H9 (cell line): ENCODE results near the gene OCSTAMP. TPM values are rescaled to one million over a fixed set of nuclear protein-coding genes. Genes with fewer than 3 reads are reported as not detected.

Source experiments
- DNase-seq: peaks from one replicate; pipeline ENCODE4 v3.0.0-alpha.2; 2017
- H2AFZ ChIP-seq: one replicate; pipeline ENCODE4 v1.6.1; 2013; ENCODE audit warnings: mild to moderate bottlenecking, low read length, control low read depth, moderate library complexity
- H2AK5ac ChIP-seq: 2 replicates; pipeline ENCODE4 v1.6.1; 2013; ENCODE audit warnings: low read length, control low read depth, mixed read lengths; ENCODE audit not compliant: insufficient read length
- H2BK120ac ChIP-seq: one replicate; pipeline ENCODE4 v1.6.1; 2013; ENCODE audit warnings: low read depth, mild to moderate bottlenecking, low read length, control low read depth, inconsistent platforms; ENCODE audit not compliant: poor library complexity, severe bottlenecking
- H2BK12ac ChIP-seq: 2 replicates; pipeline ENCODE4 v1.6.1; 2013; ENCODE audit warnings: low read length, control low read depth, mixed read lengths, low read depth; ENCODE audit not compliant: insufficient read length
- H2BK15ac ChIP-seq: 2 replicates; pipeline ENCODE4 v1.6.1; 2013; ENCODE audit warnings: low read depth, low read length, control low read depth
- H2BK20ac ChIP-seq: one replicate; pipeline ENCODE4 v1.6.1; 2013; ENCODE audit warnings: low read depth, mild to moderate bottlenecking, low read length, control low read depth, inconsistent platforms; ENCODE audit not compliant: poor library complexity, severe bottlenecking
- H2BK5ac ChIP-seq: 2 replicates; pipeline ENCODE4 v1.6.1; 2013; ENCODE audit warnings: low read length, control low read depth, mixed read lengths; ENCODE audit not compliant: insufficient read length
- H3K14ac ChIP-seq: 2 replicates; pipeline ENCODE4 v1.6.1; 2013; ENCODE audit warnings: low read length, control low read depth; ENCODE audit not compliant: insufficient read depth
- H3K18ac ChIP-seq: 2 replicates; pipeline ENCODE4 v1.6.1; 2013; ENCODE audit warnings: low read depth, mild to moderate bottlenecking, mixed read lengths, low read length, control low read depth; ENCODE audit not compliant: insufficient read length
- H3K23ac ChIP-seq: 2 replicates; pipeline ENCODE4 v1.6.1; 2013; ENCODE audit warnings: low read length, control low read depth, mixed read lengths, low read depth; ENCODE audit not compliant: insufficient read length
- H3K23me2 ChIP-seq: 2 replicates; pipeline ENCODE4 v1.6.1; 2013; ENCODE audit warnings: low read depth, mild to moderate bottlenecking, mixed read lengths, low read length, control low read depth; ENCODE audit not compliant: insufficient read length, poor library complexity, severe bottlenecking
- H3K27ac ChIP-seq: 2 replicates; pipeline ENCODE4 v1.5.1; 2013; ENCODE audit warnings: low read length, control low read depth, mixed read lengths, low read depth; ENCODE audit not compliant: insufficient read length
- H3K27me3 ChIP-seq: 2 replicates; pipeline ENCODE4 v1.6.1; 2013; ENCODE audit warnings: low read length, control low read depth, inconsistent platforms; ENCODE audit not compliant: insufficient read depth
- H3K4ac ChIP-seq: 2 replicates; pipeline ENCODE4 v1.6.1; 2013; ENCODE audit warnings: low read depth, mild to moderate bottlenecking, control low read depth, inconsistent platforms, low read length, moderate library complexity
- H3K4me1 ChIP-seq: 2 replicates; pipeline ENCODE4 v1.6.1; 2013; ENCODE audit warnings: low read length, control low read depth, inconsistent platforms; ENCODE audit not compliant: insufficient read depth
- H3K4me2 ChIP-seq: 2 replicates; pipeline ENCODE4 v1.6.1; 2013; ENCODE audit warnings: low read length, control low read depth, mixed read lengths; ENCODE audit not compliant: insufficient read length, insufficient read depth
- H3K56ac ChIP-seq: 2 replicates; pipeline ENCODE4 v1.6.1; 2013; ENCODE audit warnings: low read depth, mild to moderate bottlenecking, mixed read lengths, low read length, control low read depth; ENCODE audit not compliant: insufficient read length
- H3K79me1 ChIP-seq: 2 replicates; pipeline ENCODE4 v1.6.1; 2013; ENCODE audit warnings: low read depth, mild to moderate bottlenecking, moderate library complexity, low read length, control low read depth, inconsistent platforms; ENCODE audit not compliant: insufficient read depth, poor library complexity, severe bottlenecking
- H3K79me2 ChIP-seq: 2 replicates; pipeline ENCODE4 v1.6.1; 2013; ENCODE audit warnings: low read length, control low read depth, inconsistent platforms; ENCODE audit not compliant: insufficient read depth
- H3K9ac ChIP-seq: 2 replicates; pipeline ENCODE4 v1.6.1; 2013; ENCODE audit warnings: low read length, control low read depth, mixed read lengths; ENCODE audit not compliant: insufficient read length; ENCODE audit errors: extremely low read depth
- H3K9me3 ChIP-seq: one replicate; pipeline ENCODE4 v1.6.1; 2013; ENCODE audit warnings: low read depth, low read length, inconsistent platforms; ENCODE audit not compliant: control insufficient read depth
- H3T11ph ChIP-seq: one replicate; pipeline ENCODE4 v1.6.1; 2013; ENCODE audit warnings: mild to moderate bottlenecking, low read length, control low read depth, inconsistent platforms
- H4K20me1 ChIP-seq: one replicate; pipeline ENCODE4 v1.6.1; 2013; ENCODE audit not compliant: control insufficient read depth, insufficient read length, insufficient read depth
- H4K5ac ChIP-seq: 2 replicates; pipeline ENCODE4 v1.6.1; 2013; ENCODE audit warnings: low read depth, mild to moderate bottlenecking, mixed read lengths, low read length, control low read depth; ENCODE audit not compliant: insufficient read length
- H4K8ac ChIP-seq: replicated peaks from 2 replicates; pipeline ENCODE4 v1.6.1; 2013; ENCODE audit warnings: low read length, control low read depth, mixed read lengths, low read depth; ENCODE audit not compliant: insufficient read length
- H4K91ac ChIP-seq: 2 replicates; pipeline ENCODE4 v1.6.1; 2013; ENCODE audit warnings: low read depth, mild to moderate bottlenecking, moderate library complexity, mixed read lengths, low read length, control low read depth; ENCODE audit not compliant: insufficient read length
- H3K27ac Mint-ChIP-seq, 3 experiments: 2 replicates in 2 of 3; 3 replicates in 1 of 3; pipeline ENCODE4 v1.8.0; 2020 to 2021; ENCODE audit warnings: mixed read lengths in 3 of 3, mild to moderate bottlenecking in 1 of 3, moderate library complexity in 1 of 3
- H3K27me3 Mint-ChIP-seq: 2 replicates; pipeline ENCODE4 v1.8.0; 2021; ENCODE audit warnings: low read depth, mild to moderate bottlenecking, moderate library complexity, mixed read lengths
- H3K36me3 Mint-ChIP-seq, 3 experiments: 2 replicates in 2 of 3; 3 replicates in 1 of 3; pipeline ENCODE4 v1.8.0; 2020 to 2021; ENCODE audit warnings: low read depth in 3 of 3, mixed read lengths in 3 of 3; ENCODE audit not compliant: insufficient read depth in 1 of 3
- H3K4me1 Mint-ChIP-seq, 2 experiments: 2 replicates each; pipeline ENCODE4 v1.8.0; 2020; ENCODE audit warnings: mixed read lengths in 2 of 2
- H3K4me3 Mint-ChIP-seq, 2 experiments: 2 replicates in 1 of 2; 3 replicates in 1 of 2; pipeline ENCODE4 v1.8.0; 2020 to 2021; ENCODE audit warnings: mild to moderate bottlenecking in 2 of 2, mixed read lengths in 2 of 2, moderate library complexity in 1 of 2
- H3K9me3 Mint-ChIP-seq, 2 experiments: 2 replicates in 1 of 2; 3 replicates in 1 of 2; pipeline ENCODE4 v1.8.0; 2020; ENCODE audit warnings: mild to moderate bottlenecking in 2 of 2, mixed read lengths in 2 of 2, moderate library complexity in 1 of 2
- CTCF ChIP-seq: fragments of 200-600 bp; sonication (generic); conservative IDR thresholded peaks from 3 replicates; pipeline ENCODE4 v1.8.0; 2021; ENCODE audit warnings: antibody characterized with exemption, mild to moderate bottlenecking
- WGBS: extraction: QIAGEN DNeasy Blood & Tissue Kit; methylation state at CpG from one replicate; pipeline ENCODE4 v1.1.7; 2013; ENCODE audit warnings: missing lambda C conversion rate, low lambda C conversion rate, mixed read lengths; ENCODE audit not compliant: insufficient read length; ENCODE audit errors: extremely low coverage; 5-methylcytosine and 5-hydroxymethylcytosine counted together
- total RNA-seq: library from RNA; stranded (reverse); gene quantifications from 2 replicates; pipeline ENCODE4 v1.2.1, GENCODE V29; 2021

The OCSTAMP gene
- total RNA-seq, 1 experiment from 2014 or later: not detected

GRCh38 chr20:46572153-46572552 is 21.7 kb upstream of the OCSTAMP start:
- no CpG with 5 or more reads among the region's 8 CpGs for WGBS
- Histone ChIP-seq H3K79me1 (no peaks in the 10 kb centered on the region), H4K8ac (no peak overlapping the region), H3K9me3 (no peaks in the 10 kb centered on the region), H2BK12ac (no peak overlapping the region), H3K56ac (no peak overlapping the region), H4K20me1 (no peaks in the 10 kb centered on the region), H3T11ph (no peak overlapping the region), H2AK5ac (no peak overlapping the region), H2BK5ac (no peak overlapping the region), H3K23ac (no peak overlapping the region), H3K18ac (no peak overlapping the region), H4K5ac (no peak overlapping the region), H3K4me1 (no peaks in the 10 kb centered on the region), H3K27ac (no peak overlapping the region), H3K4ac (no peak overlapping the region), H3K27me3 (no peaks in the 10 kb centered on the region), H3K79me2 (no peaks in the 10 kb centered on the region), H3K14ac (no peak overlapping the region; the same call in 1 of the 2 replicates), H4K91ac (no peak overlapping the region), H3K4me2 (no peak overlapping the region), H2AFZ (no peak overlapping the region), H3K9ac (no peak overlapping the region), H2BK15ac (no peak overlapping the region), H2BK120ac (no peak overlapping the region), H2BK20ac (no peak overlapping the region), H3K23me2 (no peaks in the 10 kb centered on the region)
- no peak overlapping the region for H3K4me3 Mint-ChIP-seq
- H3K4me1 Mint-ChIP-seq: peaks cover 12 to 13% of the 10 kb centered on the region in 2 experiments; a peak in 3 of 4 replicates
- DNase-seq: no peak
- no peak overlapping the region for H3K27ac Mint-ChIP-seq
- no peaks in the 10 kb centered on the region for H3K27me3 Mint-ChIP-seq
- no peaks in the 10 kb centered on the region; a peak in 1 of 5 replicates for H3K9me3 Mint-ChIP-seq
- peaks cover 6 to 10% (median 9%) of the 10 kb centered on the region in 3 experiments; a peak in 6 of 7 replicates for H3K36me3 Mint-ChIP-seq
- TF ChIP-seq CTCF: no peak
